ENCODE measurements around the gene OR4D9.

OR4D9 gene

DNA sequence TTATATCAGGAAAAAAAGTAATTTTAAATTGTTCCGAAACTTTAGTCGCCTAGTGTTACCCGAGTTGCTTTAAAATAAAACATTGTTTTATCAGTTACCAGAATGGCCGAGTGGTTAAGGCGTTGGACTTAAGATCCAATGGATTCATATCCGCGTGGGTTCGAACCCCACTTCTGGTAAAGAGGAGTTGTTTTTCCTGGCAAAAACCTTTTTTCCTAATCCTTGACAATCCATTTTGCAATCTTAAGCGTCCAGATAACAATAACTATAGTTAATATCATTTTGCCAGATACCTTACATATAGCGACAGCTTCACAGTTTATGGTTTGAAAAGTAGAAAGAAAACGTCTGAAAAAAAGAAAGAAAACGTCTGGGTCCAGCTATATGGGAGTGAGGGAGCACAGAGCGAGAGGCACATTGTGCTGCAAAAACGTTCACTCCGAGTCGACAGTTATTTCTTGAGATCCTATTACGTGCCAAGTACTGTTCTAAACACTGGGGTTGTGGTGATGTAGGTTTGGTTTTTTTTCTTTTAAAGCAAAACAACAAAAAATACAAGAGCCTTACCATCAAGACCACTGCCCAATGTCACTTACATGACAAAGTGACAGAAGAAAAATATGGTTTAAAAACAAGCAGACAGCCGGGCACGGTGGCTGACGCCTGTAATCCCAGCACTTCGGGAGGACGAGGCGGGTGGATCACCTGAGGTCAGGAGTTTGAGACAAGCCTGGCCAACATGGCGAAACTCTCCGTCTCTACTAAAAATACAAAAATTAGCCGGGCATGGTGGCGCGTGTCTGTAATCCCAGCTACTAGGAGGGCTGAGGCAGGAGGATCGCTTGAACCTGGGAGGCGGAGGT lies 40.6 kb downstream of the OR4D9 start:
- Histone ChIP-seq H3K27me3 (ENCODE audit: control insufficient read depth, insufficient read depth, low read length) (no peaks in the 10 kb centered on the region), H3K9me3 (ENCODE audit: control insufficient read depth, low read length) (no peaks in the 10 kb centered on the region), H3K9ac (ENCODE audit: low read length) (peak overlapping the region; percentile 42), H3K4me3 (ENCODE audit: low read length) (peak overlapping the region; percentile 34), H3K4me1 (ENCODE audit: control insufficient read depth, insufficient read depth, low read length) (peaks cover 12% of the 10 kb centered on the region), H3K36me3 (ENCODE audit: control insufficient read depth, insufficient read depth, low read length) (no peaks in the 10 kb centered on the region)

DNA sequence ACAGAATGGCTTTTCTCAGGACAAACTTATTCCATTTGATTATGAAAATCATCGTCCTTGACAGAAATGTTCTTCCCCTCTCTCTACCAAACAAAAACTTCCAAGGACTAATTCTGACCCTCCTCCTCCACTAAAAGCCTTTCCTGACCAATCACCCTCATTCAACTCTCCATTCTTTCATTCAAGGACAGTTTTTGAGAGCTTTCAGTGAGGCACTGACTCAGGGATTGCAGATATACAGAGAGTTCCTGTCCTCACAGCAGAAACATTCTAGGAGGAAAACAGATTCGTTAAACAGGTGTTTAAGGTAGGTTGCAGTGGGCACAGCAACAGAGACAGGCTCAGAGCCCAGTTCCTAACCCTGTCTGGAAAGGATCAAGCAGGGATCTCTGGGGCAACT lies 41.5 kb downstream of the OR4D9 start:
- Histone ChIP-seq H3K9ac (ENCODE audit: low read length) (no peak overlapping the region), H3K9me3 (ENCODE audit: control insufficient read depth, low read length) (no peaks in the 10 kb centered on the region), H3K4me1 (ENCODE audit: control insufficient read depth, insufficient read depth, low read length) (peaks cover 12% of the 10 kb centered on the region), H3K36me3 (ENCODE audit: control insufficient read depth, insufficient read depth, low read length) (no peaks in the 10 kb centered on the region), H3K4me3 (ENCODE audit: low read length) (no peak overlapping the region), H3K27me3 (ENCODE audit: control insufficient read depth, insufficient read depth, low read length) (no peaks in the 10 kb centered on the region)

DNA sequence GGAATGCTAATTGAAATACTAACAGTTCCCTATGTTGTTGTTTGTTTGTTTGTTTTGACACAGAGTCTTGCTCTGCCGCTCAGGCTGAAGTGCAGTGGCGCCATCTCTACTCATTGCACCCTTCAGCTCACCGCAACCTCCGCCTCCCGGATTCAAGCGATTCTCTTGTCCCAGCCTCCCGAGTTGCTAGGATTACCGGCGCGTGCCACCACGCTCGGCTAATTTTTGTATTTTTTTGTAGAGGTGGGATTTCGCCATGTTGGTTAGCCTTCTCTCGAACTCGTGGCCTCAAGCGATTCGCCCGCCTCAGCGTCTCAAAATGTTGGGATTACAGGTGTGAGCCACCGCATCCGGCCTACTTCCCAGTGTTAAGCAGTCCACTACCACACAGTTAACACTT lies 42.0 kb downstream of the OR4D9 start:
- Histone ChIP-seq H3K9ac (ENCODE audit: low read length) (no peak overlapping the region), H3K9me3 (ENCODE audit: control insufficient read depth, low read length) (no peaks in the 10 kb centered on the region), H3K4me3 (ENCODE audit: low read length) (no peak overlapping the region), H3K27me3 (ENCODE audit: control insufficient read depth, insufficient read depth, low read length) (no peaks in the 10 kb centered on the region), H3K36me3 (ENCODE audit: control insufficient read depth, insufficient read depth, low read length) (no peaks in the 10 kb centered on the region), H3K4me1 (ENCODE audit: control insufficient read depth, insufficient read depth, low read length) (peaks cover 16% of the 10 kb centered on the region)

DNA sequence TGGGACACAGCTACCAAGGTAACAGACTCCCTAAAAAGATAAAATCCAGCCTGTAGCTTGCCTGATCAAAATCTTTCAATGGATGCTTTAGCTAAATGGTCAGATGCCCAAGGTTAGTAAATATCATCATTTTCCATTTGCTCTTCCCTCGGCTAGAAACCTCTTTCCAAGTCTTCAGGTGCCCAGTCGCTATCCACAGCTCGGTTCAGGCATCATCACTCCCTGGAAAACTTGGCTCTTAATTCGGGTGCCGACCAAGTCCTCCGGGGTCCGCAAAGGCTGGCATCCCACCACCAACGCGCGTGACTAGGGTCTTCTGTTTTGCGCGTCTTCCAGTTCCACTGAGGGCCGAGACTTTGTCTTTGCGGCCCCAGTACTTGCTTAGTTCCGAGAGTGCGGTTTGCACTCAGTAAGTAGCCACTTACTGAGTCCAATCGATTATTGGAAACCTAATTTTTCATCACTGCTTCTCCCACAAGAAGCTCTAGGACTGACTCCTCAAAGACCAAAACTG lies 44.3 kb downstream of the OR4D9 start:
- Histone ChIP-seq H3K9ac (ENCODE audit: low read length) (no peak overlapping the region), H3K4me3 (ENCODE audit: low read length) (no peak overlapping the region)

DNA sequence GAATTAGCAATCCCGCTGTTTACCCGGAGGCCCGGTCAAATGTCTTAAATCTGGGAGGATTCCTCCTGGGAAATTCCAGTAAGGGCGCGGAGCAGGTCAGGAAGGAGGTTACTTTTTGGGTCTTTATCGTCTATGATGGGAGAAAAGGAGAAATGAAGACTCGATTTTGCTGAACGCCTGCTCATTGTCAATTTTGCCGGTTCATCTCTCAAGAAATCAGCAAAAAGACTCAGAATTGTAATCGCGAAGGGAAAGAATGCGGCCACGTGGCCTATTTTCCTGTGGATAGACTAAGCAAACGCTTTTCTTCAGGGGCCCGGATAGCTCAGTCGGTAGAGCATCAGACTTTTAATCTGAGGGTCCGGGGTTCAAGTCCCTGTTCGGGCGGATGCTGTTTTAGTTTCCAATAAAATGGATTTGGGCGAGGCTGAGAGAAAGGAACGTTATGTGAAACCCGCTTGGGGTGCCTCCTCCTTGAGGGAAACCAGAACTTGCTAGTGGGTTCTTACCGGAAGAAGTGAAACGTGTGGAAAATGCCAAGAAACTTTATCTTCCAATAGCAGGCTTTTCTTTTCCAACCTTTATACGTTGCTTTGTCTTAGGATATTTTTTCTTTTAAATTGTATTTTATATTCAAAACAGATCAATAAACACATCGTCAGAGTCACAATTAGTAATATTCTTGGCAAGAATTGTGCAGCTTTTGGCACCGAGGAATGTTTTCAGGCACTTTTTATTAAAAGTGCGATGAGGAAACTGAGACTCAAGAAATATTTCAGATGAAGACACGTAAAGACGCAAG lies 45.0 kb downstream of the OR4D9 start:
- Histone ChIP-seq H3K9ac (ENCODE audit: low read length) (no peak overlapping the region), H3K4me3 (ENCODE audit: low read length) (no peak overlapping the region), H3K27me3 (ENCODE audit: control insufficient read depth, insufficient read depth, low read length) (no peaks in the 10 kb centered on the region), H3K36me3 (ENCODE audit: control insufficient read depth, insufficient read depth, low read length) (no peaks in the 10 kb centered on the region), H3K4me1 (ENCODE audit: control insufficient read depth, insufficient read depth, low read length) (peaks cover 11% of the 10 kb centered on the region), H3K9me3 (ENCODE audit: control insufficient read depth, low read length) (no peaks in the 10 kb centered on the region)

More for the DNA sequence above, 44.3 kb downstream of the OR4D9 start:
- Histone ChIP-seq H3K27me3 (ENCODE audit: control insufficient read depth, insufficient read depth, low read length) (no peaks in the 10 kb centered on the region), H3K36me3 (ENCODE audit: control insufficient read depth, insufficient read depth, low read length) (no peaks in the 10 kb centered on the region), H3K4me1 (ENCODE audit: control insufficient read depth, insufficient read depth, low read length) (peaks cover 13% of the 10 kb centered on the region), H3K9me3 (ENCODE audit: control insufficient read depth, low read length) (no peaks in the 10 kb centered on the region)

DNA sequence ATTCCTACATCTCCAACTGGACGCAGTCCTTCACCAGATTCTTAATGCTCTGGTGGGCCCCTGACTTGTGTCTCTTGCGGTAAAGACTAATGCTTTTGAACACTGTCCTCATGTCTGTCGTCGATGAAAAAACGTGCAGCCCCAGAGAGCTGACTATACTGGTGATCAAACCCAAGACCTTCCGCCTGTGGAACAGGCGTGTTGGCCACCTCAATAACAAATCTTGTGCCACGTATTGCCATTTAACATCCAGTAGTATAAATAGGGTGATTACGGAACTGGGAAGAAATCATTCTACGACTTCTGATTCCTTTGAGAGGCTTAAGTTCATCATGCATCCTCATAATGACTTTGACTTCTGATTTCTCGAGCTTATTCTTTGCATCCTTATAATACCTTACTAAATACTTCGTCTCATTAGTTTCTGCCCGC lies 45.6 kb downstream of the OR4D9 start:
- Histone ChIP-seq H3K9ac (ENCODE audit: low read length) (no peak overlapping the region), H3K4me1 (ENCODE audit: control insufficient read depth, insufficient read depth, low read length) (peaks cover 16% of the 10 kb centered on the region), H3K27me3 (ENCODE audit: control insufficient read depth, insufficient read depth, low read length) (no peaks in the 10 kb centered on the region), H3K9me3 (ENCODE audit: control insufficient read depth, low read length) (no peaks in the 10 kb centered on the region), H3K36me3 (ENCODE audit: control insufficient read depth, insufficient read depth, low read length) (no peaks in the 10 kb centered on the region), H3K4me3 (ENCODE audit: low read length) (no peak overlapping the region)

DNA sequence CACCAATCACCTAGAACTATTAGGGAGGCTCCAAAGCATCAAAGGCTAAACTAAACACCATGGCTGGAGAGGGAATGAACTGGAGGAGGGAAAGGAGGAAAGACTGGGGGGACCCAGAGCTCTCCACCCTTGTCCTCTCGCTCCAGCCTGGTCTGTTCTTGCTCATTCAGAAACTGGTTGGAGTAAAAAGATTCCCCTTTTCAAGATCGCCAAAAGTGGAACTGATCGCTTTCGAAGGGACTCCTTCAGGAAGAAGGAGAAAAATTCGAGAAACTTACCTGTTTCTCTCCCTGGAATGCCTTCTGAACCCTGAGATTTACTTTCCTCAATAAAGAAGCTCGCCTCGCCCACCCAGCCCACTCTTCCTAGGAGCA lies 46.9 kb downstream of the OR4D9 start:
- Histone ChIP-seq H3K9me3 (ENCODE audit: control insufficient read depth, low read length) (no peaks in the 10 kb centered on the region), H3K4me3 (ENCODE audit: low read length) (no peak overlapping the region), H3K27me3 (ENCODE audit: control insufficient read depth, insufficient read depth, low read length) (no peaks in the 10 kb centered on the region), H3K4me1 (ENCODE audit: control insufficient read depth, insufficient read depth, low read length) (peaks cover 17% of the 10 kb centered on the region), H3K9ac (ENCODE audit: low read length) (no peak overlapping the region), H3K36me3 (ENCODE audit: control insufficient read depth, insufficient read depth, low read length) (no peaks in the 10 kb centered on the region)

DNA sequence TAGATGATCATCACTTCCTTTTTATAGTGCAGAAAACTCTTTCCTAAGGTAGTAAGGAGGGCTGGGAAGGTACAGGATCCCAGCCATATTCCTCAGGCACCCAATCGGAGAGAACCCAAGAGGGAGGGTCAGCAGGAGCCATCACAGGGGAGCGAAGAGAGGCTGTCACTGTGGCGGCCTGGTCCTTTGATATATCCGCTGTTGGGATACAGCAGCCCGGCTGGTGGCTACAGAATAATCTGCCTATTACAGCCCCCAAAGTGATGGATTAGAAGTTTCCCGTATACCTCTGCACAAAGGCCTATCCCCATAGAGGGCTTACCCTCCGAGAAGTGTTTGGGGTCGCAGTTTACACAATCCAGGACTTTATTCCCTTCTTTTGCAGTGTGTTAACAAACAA lies 48.5 kb downstream of the OR4D9 start:
- Histone ChIP-seq H3K27me3 (ENCODE audit: control insufficient read depth, insufficient read depth, low read length) (no peaks in the 10 kb centered on the region), H3K36me3 (ENCODE audit: control insufficient read depth, insufficient read depth, low read length) (no peaks in the 10 kb centered on the region), H3K9ac (ENCODE audit: low read length) (peak overlapping the region; percentile 66), H3K4me1 (ENCODE audit: control insufficient read depth, insufficient read depth, low read length) (peaks cover 17% of the 10 kb centered on the region), H3K9me3 (ENCODE audit: control insufficient read depth, low read length) (no peaks in the 10 kb centered on the region), H3K4me3 (ENCODE audit: low read length) (peak overlapping the region; percentile 74)

DNA sequence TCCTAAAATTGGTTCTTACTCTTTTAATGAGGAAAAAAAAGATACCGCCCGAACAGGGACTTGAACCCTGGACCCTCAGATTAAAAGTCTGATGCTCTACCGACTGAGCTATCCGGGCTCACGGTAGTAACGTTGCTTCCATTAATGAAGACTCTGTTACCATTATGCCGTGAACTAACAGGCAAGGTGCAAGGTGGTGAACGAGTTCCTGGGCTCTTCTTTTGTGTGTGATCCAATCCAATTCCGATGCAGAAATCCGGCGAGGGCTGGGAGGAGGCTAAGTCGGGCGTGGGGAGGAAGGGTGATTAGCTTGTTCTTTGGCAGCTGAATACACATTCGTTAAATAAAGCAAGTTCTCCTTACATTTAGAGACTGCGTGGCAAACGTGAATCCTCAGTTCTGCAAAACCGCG lies 49.0 kb downstream of the OR4D9 start:
- peak overlapping the region; percentile 74 for H3K4me3 ChIP-seq (ENCODE audit: low read length)
- no peaks in the 10 kb centered on the region for H3K27me3 ChIP-seq (ENCODE audit: control insufficient read depth, insufficient read depth, low read length)
- H3K4me1 ChIP-seq (ENCODE audit: control insufficient read depth, insufficient read depth, low read length), result peaks cover 17% of the 10 kb centered on the region
- no peaks in the 10 kb centered on the region for H3K36me3 ChIP-seq (ENCODE audit: control insufficient read depth, insufficient read depth, low read length)
- no peaks in the 10 kb centered on the region for H3K9me3 ChIP-seq (ENCODE audit: control insufficient read depth, low read length)
- H3K9ac ChIP-seq (ENCODE audit: low read length), result peak overlapping the region; percentile 66

DNA sequence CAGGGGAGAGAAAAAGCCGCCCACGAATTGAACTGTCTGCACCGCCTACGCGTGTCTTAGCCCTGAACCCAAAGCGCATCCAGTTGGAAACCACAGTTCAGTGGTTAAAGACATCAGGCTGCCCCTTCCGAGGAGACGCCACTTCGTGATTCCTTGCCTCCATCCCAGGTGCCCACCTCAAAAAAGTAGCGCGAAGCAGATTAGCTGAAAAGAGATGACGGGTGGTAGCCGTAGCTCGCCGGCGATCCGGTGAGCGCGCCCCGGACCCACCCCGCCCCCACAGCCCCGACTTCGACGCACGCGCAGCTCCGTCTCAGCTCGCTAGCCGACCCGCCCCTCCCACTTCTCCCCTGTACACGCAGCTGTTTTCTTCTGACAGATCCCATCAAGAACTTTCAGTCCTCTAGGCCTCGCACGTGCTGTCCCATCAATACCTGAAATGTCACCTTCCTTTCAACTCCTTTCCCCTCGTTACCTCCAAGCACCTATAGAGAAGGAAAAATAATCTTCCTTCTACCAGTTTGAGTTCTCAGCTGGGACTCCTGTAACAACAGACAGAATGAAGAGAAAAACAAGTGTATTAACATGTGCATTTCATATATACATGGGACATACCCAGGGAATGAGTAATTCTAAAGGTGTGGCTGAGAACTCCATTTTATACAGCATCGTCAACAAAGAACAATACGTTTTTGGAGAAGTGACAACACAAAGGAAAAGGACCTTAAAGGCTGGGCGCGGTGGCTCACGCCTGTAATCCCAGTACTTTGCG lies 49.5 kb downstream of the OR4D9 start:
- Histone ChIP-seq H3K9me3 (ENCODE audit: control insufficient read depth, low read length) (no peaks in the 10 kb centered on the region), H3K4me3 (ENCODE audit: low read length) (peak overlapping the region; percentile 74)

DNA sequence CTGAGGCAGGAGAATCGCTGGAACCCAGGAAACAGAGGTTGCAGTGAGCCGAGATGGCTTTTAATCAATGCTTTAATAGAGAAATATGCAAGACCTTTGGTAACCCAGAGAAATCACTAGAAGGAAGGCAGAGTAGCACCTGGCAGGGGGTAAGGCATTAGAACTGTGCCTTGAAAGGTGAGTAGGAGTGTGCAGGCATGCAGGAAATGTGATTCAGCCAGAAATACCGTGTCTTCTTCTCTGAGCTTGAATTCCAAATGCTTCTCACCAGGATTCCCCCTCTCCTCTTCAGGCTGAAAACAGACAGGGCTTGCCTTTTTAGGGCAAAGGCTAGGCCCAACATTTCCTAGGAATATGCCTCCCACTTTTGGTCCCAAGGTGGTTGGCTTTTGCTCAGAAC lies 51.0 kb downstream of the OR4D9 start:
- H3K9ac ChIP-seq (ENCODE audit: low read length), result no peak overlapping the region
- no peak overlapping the region for H3K4me3 ChIP-seq (ENCODE audit: low read length)
- no peaks in the 10 kb centered on the region for H3K9me3 ChIP-seq (ENCODE audit: control insufficient read depth, low read length)
- no peaks in the 10 kb centered on the region for H3K27me3 ChIP-seq (ENCODE audit: control insufficient read depth, insufficient read depth, low read length)
- no peaks in the 10 kb centered on the region for H3K36me3 ChIP-seq (ENCODE audit: control insufficient read depth, insufficient read depth, low read length)
- peaks cover 17% of the 10 kb centered on the region for H3K4me1 ChIP-seq (ENCODE audit: control insufficient read depth, insufficient read depth, low read length)

More for the DNA sequence above, 49.5 kb downstream of the OR4D9 start:
- H3K4me1 ChIP-seq (ENCODE audit: control insufficient read depth, insufficient read depth, low read length), result peaks cover 17% of the 10 kb centered on the region
- H3K27me3 ChIP-seq (ENCODE audit: control insufficient read depth, insufficient read depth, low read length), result no peaks in the 10 kb centered on the region
- peak overlapping the region; percentile 66 for H3K9ac ChIP-seq (ENCODE audit: low read length)
- H3K36me3 ChIP-seq (ENCODE audit: control insufficient read depth, insufficient read depth, low read length), result no peaks in the 10 kb centered on the region
